Tibial nerve (tissue), 4 donors: ENCODE data around the gene ACAT2.
"Not testable (repeated sequence)": the region's sequence is repeated elsewhere in the genome, so short reads cannot be mapped to it uniquely, and the experiment has no call there.

Experiments
- EP300 ChIP-seq, 2 donors: sonication (generic); formaldehyde crosslinking; IDR thresholded peaks; one replicate each; pipeline ENCODE4 v1.6.1; 2017; ENCODE audit warnings: antibody characterized with exemption in 2 of 2, mild to moderate bottlenecking in 1 of 2
- TF ChIP-seq, protein P1 (sequence below), 5 experiments: fragments of 200-600 bp in 3 of 5; fragments of 450-650 bp in 2 of 5; sonication (generic) in 3 of 5; IDR thresholded peaks; one replicate each; pipeline ENCODE4 v1.5.1; 2016 to 2019; ENCODE audit warnings: antibody characterized with exemption in 5 of 5, mild to moderate bottlenecking in 3 of 5, moderate library complexity in 2 of 5

DNA sequence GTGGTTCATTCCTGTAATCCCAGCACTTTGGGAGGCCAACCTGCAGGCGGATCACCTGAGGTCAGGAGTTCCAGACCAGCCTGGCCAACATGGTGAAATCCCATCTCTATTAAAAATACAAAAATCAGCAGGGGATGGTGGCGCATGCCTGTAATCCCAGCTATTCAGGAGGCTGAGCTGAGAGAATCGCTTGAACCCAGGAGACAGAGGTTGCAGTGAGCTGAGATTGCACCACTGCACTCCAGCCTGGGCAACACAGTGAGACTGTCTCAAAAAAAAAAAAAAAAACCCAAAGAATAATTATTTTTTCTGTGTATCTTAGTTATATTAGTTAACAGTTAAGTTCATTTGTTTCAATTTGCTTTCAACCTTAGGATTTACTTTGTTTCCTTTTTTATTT lies 36.6 kb upstream of the ACAT2 start:
- TF ChIP-seq, protein P1, sequence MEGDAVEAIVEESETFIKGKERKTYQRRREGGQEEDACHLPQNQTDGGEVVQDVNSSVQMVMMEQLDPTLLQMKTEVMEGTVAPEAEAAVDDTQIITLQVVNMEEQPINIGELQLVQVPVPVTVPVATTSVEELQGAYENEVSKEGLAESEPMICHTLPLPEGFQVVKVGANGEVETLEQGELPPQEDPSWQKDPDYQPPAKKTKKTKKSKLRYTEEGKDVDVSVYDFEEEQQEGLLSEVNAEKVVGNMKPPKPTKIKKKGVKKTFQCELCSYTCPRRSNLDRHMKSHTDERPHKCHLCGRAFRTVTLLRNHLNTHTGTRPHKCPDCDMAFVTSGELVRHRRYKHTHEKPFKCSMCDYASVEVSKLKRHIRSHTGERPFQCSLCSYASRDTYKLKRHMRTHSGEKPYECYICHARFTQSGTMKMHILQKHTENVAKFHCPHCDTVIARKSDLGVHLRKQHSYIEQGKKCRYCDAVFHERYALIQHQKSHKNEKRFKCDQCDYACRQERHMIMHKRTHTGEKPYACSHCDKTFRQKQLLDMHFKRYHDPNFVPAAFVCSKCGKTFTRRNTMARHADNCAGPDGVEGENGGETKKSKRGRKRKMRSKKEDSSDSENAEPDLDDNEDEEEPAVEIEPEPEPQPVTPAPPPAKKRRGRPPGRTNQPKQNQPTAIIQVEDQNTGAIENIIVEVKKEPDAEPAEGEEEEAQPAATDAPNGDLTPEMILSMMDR (IDR thresholded peaks at IDR 0.05): not testable (repeated sequence)
- not testable (repeated sequence) for TF ChIP-seq EP300 (IDR thresholded peaks at IDR 0.05)
